A172 (cell line): ENCODE results near the gene KAT7. TPM values are rescaled to one million over a fixed set of nuclear protein-coding genes. Genes with fewer than 3 reads are reported as not detected.

Experiments
- DNase-seq: peaks from one replicate; pipeline ENCODE4 v3.0.0-alpha.2; 2015; ENCODE audit warnings: low spot score
- total RNA-seq: library from RNA; depleted of rRNA; stranded (reverse); fragments of >200 nt; shearing (Covaris generic); gene quantifications from 2 replicates; pipeline ENCODE4 v1.2.3, GENCODE V29; 2014; rRNA removed

KAT7 gene
- 30.3 and 33.4 TPM in 2 replicates for total RNA-seq

DNA sequence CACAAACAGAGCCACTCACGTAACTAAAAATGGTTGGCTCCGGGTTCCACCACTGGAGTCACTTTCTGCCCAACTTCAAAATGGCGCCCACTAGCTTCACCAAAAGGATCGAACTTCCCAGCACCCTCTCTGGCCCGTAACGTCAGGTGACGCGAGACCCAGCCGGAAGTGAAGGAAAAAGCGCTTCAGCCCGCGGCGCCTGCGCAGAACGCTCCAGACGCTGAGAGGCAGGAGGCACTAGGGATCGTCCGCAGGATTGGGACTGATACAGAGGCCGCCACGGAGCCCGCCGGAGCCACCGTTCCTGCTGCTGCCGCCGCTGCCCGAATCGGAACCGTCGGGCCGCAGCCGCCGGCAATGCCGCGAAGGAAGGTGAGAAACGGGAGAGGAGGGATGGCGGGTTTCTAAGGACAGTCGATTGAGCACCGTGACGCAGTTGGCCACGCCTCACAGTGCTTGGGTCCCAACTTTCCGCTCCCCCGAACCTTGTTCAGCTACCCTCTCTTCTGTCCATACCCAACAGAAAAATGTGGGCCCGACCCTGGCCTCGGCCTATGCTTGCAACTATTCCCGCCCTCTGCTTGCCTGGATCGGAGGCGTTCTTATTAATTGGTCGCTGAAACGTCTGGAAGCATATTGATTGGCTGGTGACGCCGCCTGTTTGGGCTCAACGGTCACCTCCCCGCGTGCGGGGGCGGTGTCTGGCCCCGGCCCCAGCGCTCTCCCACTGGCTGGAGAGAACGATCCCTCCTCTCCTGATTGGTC lies at the start of gene KAT7:
KAT7 (plus strand) TSS at position 204 of the 765 bp plus-strand sequence; CDS start at position 358, 154 bp downstream.
- peak; percentile 99 for DNase-seq

GRCh38 chr17:49739641-49740271 lies 48.7 kb upstream of the KAT7 start:
- no peak for DNase-seq

- no peak for DNase-seq
These were observed 47.3 kb upstream of the KAT7 start for GRCh38 chr17:49741009-49741691.

GRCh38 chr17:49741692-49742076 lies 46.8 kb upstream of the KAT7 start:
- no peak for DNase-seq

DNA sequence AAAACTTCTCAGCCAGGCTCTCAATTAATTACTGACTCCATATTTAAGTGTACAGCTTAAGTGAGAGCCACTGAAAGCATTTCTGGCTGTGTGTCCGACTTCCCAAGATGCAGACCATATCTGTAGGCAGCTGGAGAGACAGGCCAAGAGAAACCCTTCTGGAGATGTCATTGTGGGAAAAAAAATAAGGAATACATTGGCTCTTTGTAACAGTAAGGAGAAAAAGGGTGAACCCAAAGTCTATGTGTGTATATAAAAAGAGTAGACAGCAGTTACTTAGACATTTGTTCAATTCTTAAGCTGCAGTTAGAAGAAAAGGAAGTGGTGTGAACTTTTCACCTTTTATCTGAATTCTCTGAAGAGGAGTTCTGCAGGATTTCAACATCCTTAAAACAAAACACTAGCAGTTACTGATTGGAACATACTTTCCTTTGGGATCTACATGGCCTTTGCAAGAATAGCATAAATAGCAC lies 46.3 kb upstream of the KAT7 start:
- DNase-seq, result peak; percentile 41

- no peak for DNase-seq
These were observed 43.0 kb upstream of the KAT7 start for GRCh38 chr17:49745175-49746139.

DNA sequence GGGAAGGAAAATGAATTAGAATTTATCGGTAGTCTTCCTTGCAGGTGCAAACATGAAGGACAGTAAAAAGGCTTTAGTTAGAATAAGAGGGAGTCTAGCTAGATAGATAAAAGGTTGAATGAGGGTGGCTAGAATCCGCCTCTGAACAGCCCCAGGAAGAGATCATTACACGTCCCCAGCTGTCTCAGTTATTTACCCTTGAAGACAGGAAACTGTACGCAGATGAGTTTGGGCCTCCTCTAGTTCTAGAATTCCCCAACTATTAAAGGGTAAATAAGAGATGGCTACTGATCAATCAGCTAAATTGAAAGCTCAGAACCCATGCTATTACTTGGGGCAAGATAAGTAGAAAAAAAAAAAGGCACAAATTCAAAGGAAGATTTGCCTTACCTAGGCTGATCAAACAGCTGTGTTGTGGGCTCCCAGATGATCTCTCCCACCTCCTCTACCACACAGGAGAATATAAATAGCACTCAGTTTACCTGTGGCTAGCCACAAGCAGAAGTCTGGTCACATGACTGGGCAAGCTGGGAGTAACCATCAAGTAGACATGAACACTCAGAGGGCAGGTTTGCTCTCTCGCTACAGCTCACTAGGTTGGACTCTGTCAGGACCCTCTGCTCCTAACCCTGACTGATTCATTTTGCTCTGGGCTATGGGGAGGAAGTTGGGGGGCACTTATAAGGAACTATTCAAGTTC lies 41.5 kb upstream of the KAT7 start:
- no peak for DNase-seq

DNA sequence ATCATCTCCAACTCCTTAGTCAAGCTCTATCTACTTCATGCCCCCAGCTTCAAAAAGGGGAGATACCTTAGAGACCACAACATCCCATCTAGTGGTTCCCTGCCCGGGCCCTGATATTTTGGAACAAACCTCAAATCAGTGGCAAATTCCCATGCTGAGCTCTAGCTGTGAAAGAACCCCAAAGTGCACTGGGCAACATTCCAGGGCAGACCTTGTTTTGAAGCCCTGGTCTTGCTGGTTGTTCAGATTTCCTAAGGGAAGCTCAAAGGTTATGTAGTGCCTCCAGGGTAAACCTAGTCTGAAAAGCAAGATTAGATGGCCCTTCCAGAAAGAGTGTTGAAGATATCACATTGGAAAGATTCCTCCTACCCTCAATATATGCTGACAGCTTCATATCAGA lies 40.8 kb upstream of the KAT7 start:
- no peak for DNase-seq

- no peak for DNase-seq
These were observed 40.3 kb upstream of the KAT7 start for GRCh38 chr17:49748223-49748622.

- DNase-seq, result no peak
These were observed 39.7 kb upstream of the KAT7 start for GRCh38 chr17:49748791-49749190.

- DNase-seq, result no peak
These were observed 38.8 kb upstream of the KAT7 start for GRCh38 chr17:49749730-49750129.

- no peak for DNase-seq
These were observed 36.0 kb upstream of the KAT7 start for GRCh38 chr17:49752508-49752907.

- no peak for DNase-seq
These were observed 34.5 kb upstream of the KAT7 start for GRCh38 chr17:49753959-49754391.

- DNase-seq, result no peak
These were observed 32.7 kb upstream of the KAT7 start for GRCh38 chr17:49755663-49756283.

GRCh38 chr17:49756323-49757150 lies 31.9 kb upstream of the KAT7 start:
- DNase-seq, result no peak

DNA sequence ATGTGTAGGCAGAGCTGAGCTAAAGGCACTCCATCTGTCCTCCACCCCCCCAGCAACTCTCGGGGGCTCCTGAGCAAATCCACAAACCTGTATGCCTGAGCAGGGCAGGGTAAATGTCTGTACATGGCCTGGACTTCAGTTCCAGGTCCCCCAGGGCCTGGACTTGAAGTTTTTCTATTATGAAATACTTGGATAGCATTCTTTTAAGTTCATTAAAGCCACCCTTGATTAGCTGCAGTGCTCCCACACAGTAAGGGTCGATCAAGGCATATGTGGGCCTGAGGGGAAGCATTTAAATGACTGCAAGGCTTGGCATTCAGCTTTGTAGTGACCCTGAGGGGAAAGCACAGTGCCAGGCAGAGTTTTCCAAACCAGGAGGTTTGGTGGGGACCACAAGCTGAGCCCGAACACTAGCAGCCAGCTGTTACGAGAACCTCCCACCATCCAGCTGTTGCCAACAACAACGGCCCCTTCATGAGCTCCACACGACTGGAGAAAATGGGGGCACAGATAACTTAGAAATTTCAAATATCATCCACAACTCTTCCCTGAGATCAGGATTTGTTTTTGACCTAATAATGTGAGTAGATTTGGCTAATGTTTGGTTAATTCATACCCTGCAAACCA lies 31.2 kb upstream of the KAT7 start:
- DNase-seq, result no peak

- peak; percentile 37 for DNase-seq
These were observed 29.9 kb upstream of the KAT7 start for GRCh38 chr17:49758464-49759010.

GRCh38 chr17:49759203-49759602 lies 29.3 kb upstream of the KAT7 start:
- DNase-seq, result no peak

- DNase-seq, result no peak
These were observed 28.2 kb upstream of the KAT7 start for GRCh38 chr17:49760296-49760695.
